Endothelial cell of umbilical vein (primary cell): ENCODE measurements around the gene STK11IP. TPM values are rescaled to one million over a fixed set of nuclear protein-coding genes. Genes with fewer than 3 reads are reported as not detected.

Source experiments
- BruUV-seq: library from RNA; stranded (reverse); fragments of 400-500 nt; replicated peaks from 2 replicates; lab custom pipeline; 2021; lab: Mats Ljungman, UMichigan
- CTCF ChIA-PET: fragments of 300-600, 350-600 bp; sonication (Branson Sonifier 250); formaldehyde crosslinking; loops from one replicate; lab custom pipeline; 2021; ENCODE audit warnings: antibody characterized with exemption, inconsistent platforms; lab: Charles Lee
- POLR2A ChIA-PET: fragments of 300-600, 350-600 bp; sonication (Branson Sonifier 250); formaldehyde crosslinking; loops from one replicate; lab custom pipeline; 2021; ENCODE audit warnings: antibody characterized with exemption, inconsistent platforms; lab: Charles Lee
- DNase-seq: peaks from one replicate; pipeline ENCODE4 v3.0.0-alpha.2; 2011; ENCODE audit warnings: low read depth, low spot score
- FAIRE-seq: peaks from 2 replicates; lab custom pipeline; 2011; peaks lifted over from hg19 to GRCh38; lab: Jason Lieb, UNC
- H2AFZ ChIP-seq: 2 replicates; pipeline ENCODE4 v1.6.0; 2012; ENCODE audit warnings: low read depth, low read length, control low read depth, inconsistent platforms
- H3K27ac ChIP-seq: 2 replicates; pipeline ENCODE4 v1.5.1; 2011; ENCODE audit warnings: low read depth, mild to moderate bottlenecking, control low read depth, low read length, moderate library complexity; ENCODE audit not compliant: insufficient read depth
- H3K27me3 ChIP-seq, 2 experiments: 2 replicates each; pipeline versions ENCODE4 v1.6.0 to v1.6.1; 2011; ENCODE audit warnings: low read length in 2 of 2, mixed read lengths in 1 of 2; ENCODE audit not compliant: control insufficient read depth in 2 of 2, insufficient read depth in 2 of 2
- H3K36me3 ChIP-seq, 2 experiments: 2 replicates in 1 of 2; 3 replicates in 1 of 2; pipeline ENCODE4 v1.5.1; 2011; ENCODE audit warnings: low read length in 2 of 2, mild to moderate bottlenecking in 1 of 2, moderate library complexity in 1 of 2; ENCODE audit not compliant: control insufficient read depth in 2 of 2, insufficient read depth in 2 of 2; ENCODE audit errors: extremely low read depth in 1 of 2
- H3K4me1 ChIP-seq: 3 replicates; pipeline ENCODE4 v1.5.1; 2011; ENCODE audit warnings: mild to moderate bottlenecking, low read length; ENCODE audit not compliant: control insufficient read depth, insufficient read depth; ENCODE audit errors: extremely low read depth
- H3K4me2 ChIP-seq: 2 replicates; pipeline ENCODE4 v1.6.1; 2011; ENCODE audit warnings: low read length, control low read depth, mixed read lengths; ENCODE audit not compliant: insufficient read depth
- H3K4me3 ChIP-seq, 3 experiments: fragments of 200-600 bp in 1 of 3; sonication (generic), shearing (Covaris generic) in 1 of 3; replicated peaks in 1 of 3; 2 replicates each; pipeline ENCODE4 v1.5.1; 2011 to 2016; ENCODE audit warnings: control low read depth in 3 of 3, low read length in 3 of 3, mild to moderate bottlenecking in 2 of 3, inconsistent platforms in 1 of 3, low read depth in 1 of 3, moderate library complexity in 1 of 3; ENCODE audit not compliant: insufficient read depth in 1 of 3
- H3K79me2 ChIP-seq: 2 replicates; pipeline ENCODE4 v1.6.0; 2012; ENCODE audit warnings: low read length, inconsistent platforms; ENCODE audit not compliant: control insufficient read depth, insufficient read depth
- H3K9ac ChIP-seq: replicated peaks from 2 replicates; pipeline ENCODE3; 2011; ENCODE audit warnings: low read length, control low read depth; ENCODE audit not compliant: insufficient read depth; ENCODE audit errors: extremely low read depth
- H3K9me1 ChIP-seq: replicated peaks from 3 replicates; pipeline ENCODE4 v1.6.0; 2011; ENCODE audit warnings: mild to moderate bottlenecking, low read length; ENCODE audit not compliant: control insufficient read depth, insufficient read depth; ENCODE audit errors: extremely low read depth
- H3K9me3 ChIP-seq: replicated peaks from 2 replicates; pipeline ENCODE4 v1.5.1; 2012; ENCODE audit warnings: low read length, inconsistent platforms; ENCODE audit not compliant: control insufficient read depth, insufficient read depth
- H4K20me1 ChIP-seq: replicated peaks from 2 replicates; pipeline ENCODE3; 2011; ENCODE audit warnings: mild to moderate bottlenecking, low read length; ENCODE audit not compliant: control insufficient read depth, insufficient read depth; ENCODE audit errors: extremely low read depth
- EZH2 ChIP-seq: IDR thresholded peaks from 2 replicates; pipeline ENCODE4 v1.6.1; 2012; ENCODE audit warnings: borderline replicate concordance, low read depth, mild to moderate bottlenecking, moderate library complexity, low read length, inconsistent platforms; ENCODE audit not compliant: severe bottlenecking
- FOS ChIP-seq: IDR thresholded peaks from 2 replicates; pipeline ENCODE4 v1.6.1; 2011; ENCODE audit warnings: mild to moderate bottlenecking, low read length, moderate library complexity, borderline replicate concordance; ENCODE audit not compliant: insufficient read depth
- GATA2 ChIP-seq: IDR thresholded peaks from 2 replicates; pipeline ENCODE4 v1.7.0; 2011; ENCODE audit warnings: low read depth, mild to moderate bottlenecking, moderate library complexity, mixed read lengths, low read length; ENCODE audit not compliant: insufficient read length, insufficient read depth
- JUN ChIP-seq: IDR thresholded peaks from 2 replicates; pipeline ENCODE4 v1.6.1; 2011; ENCODE audit warnings: borderline replicate concordance, low read depth; ENCODE audit not compliant: insufficient read length, insufficient read depth
- MYC ChIP-seq: IDR thresholded peaks from one replicate; pipeline ENCODE4 v1.6.1; 2011; ENCODE audit warnings: mild to moderate bottlenecking, low read depth, low read length
- POLR2A ChIP-seq: IDR thresholded peaks from 2 replicates; pipeline ENCODE4 v1.6.1; 2012; ENCODE audit warnings: low read depth, mild to moderate bottlenecking, control low read depth, low read length
- POLR2AphosphoS5 ChIP-seq: IDR thresholded peaks from 2 replicates; pipeline ENCODE4 v1.6.1; 2012; ENCODE audit warnings: low read depth, mild to moderate bottlenecking, control low read depth, low read length, moderate library complexity; ENCODE audit not compliant: insufficient read depth
- dilution Hi-C: fragments of 300-500 bp; cut with MboI; formaldehyde crosslinking; loops from one replicate; pipeline ENCODE4 v1.15.0; 2019; ENCODE audit warnings: low sequenced_read_pairs; ENCODE audit not compliant: extremely low pct_ligation_motif_present
- intact Hi-C: fragments of 100-400 bp; cut with micrococcal nuclease; formaldehyde crosslinking; loops from one replicate; pipeline ENCODE4 v1.10.0; 2022
- polyA plus RNA-seq, 4 experiments: library from polyadenylated mRNA; depleted of rRNA in 3 of 4; stranded (reverse) in 3 of 4; unstranded in 1 of 4; fragments of >200 nt; gene quantifications; 2 replicates each; pipeline versions ENCODE4 v1.2.1 to v1.2.3, GENCODE V29; 2011 to 2012; ENCODE audit warnings: missing spikeins in 1 of 4
- total RNA-seq: library from RNA; stranded (reverse); gene quantifications from 2 replicates; pipeline ENCODE4 v1.2.3, GENCODE V29; 2021
- TF ChIP-seq, protein P1 (sequence below): IDR thresholded peaks from 2 replicates; pipeline ENCODE4 v1.6.1; 2011; ENCODE audit not compliant: insufficient read depth, insufficient read length
- TF ChIP-seq, protein P2 (sequence below), 2 donors: IDR thresholded peaks; 1 replicate in 1 of 2; 2 replicates in 1 of 2; pipeline ENCODE4 v1.5.1; 2011; ENCODE audit warnings: low read length in 2 of 2, mild to moderate bottlenecking in 2 of 2, moderate library complexity in 2 of 2, control low read depth in 1 of 2, inconsistent platforms in 1 of 2, low read depth in 1 of 2; ENCODE audit not compliant: insufficient read depth in 1 of 2; ENCODE audit errors: extremely low read depth in 1 of 2

Gene STK11IP
- total and polyA plus RNA-seq, 2 donors (not counting 3 experiments of a cell fraction or from before 2014, with no cell fraction given): 17.7 to 19.2 TPM

DNA sequence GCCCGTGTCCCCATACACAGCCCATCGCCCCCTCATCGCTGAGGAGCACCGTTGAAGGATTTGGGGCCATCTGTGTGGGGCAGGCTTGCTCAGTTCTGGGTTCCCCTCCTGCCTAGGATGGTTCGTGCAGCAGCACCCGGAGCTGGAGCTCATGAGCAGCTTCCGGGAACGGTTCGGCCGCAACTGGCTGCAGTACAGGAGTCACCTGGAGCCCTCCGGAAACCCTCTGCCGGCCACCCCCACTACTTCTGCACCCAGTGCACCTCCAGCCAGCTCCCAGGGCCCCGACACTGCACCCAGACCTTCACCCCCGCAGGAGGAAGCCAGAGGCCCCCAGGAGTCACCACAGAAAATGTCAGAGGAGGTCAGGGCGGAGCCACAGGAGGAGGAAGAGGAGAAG lies 10.3 kb downstream of the STK11IP start:
- dilution Hi-C loops (no loop called here), intact Hi-C loops (no loop called here)
- POLR2A ChIA-PET: no interaction called here
- peaks cover 2 to 14% of the 10 kb centered on the region in 2 experiments for H3K36me3 ChIP-seq
- no peaks in the 10 kb centered on the region for H3K9me3 ChIP-seq
- H2AFZ ChIP-seq: no peak overlapping the region
- H3K4me2 ChIP-seq: no peak overlapping the region
- no peak for DNase-seq
- CTCF ChIA-PET: no interaction called here
- H4K20me1 ChIP-seq: no peaks in the 10 kb centered on the region
- TF ChIP-seq, protein P1, sequence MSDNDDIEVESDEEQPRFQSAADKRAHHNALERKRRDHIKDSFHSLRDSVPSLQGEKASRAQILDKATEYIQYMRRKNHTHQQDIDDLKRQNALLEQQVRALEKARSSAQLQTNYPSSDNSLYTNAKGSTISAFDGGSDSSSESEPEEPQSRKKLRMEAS: no peak
- TF ChIP-seq FOS: no peak
- TF ChIP-seq, protein P2, sequence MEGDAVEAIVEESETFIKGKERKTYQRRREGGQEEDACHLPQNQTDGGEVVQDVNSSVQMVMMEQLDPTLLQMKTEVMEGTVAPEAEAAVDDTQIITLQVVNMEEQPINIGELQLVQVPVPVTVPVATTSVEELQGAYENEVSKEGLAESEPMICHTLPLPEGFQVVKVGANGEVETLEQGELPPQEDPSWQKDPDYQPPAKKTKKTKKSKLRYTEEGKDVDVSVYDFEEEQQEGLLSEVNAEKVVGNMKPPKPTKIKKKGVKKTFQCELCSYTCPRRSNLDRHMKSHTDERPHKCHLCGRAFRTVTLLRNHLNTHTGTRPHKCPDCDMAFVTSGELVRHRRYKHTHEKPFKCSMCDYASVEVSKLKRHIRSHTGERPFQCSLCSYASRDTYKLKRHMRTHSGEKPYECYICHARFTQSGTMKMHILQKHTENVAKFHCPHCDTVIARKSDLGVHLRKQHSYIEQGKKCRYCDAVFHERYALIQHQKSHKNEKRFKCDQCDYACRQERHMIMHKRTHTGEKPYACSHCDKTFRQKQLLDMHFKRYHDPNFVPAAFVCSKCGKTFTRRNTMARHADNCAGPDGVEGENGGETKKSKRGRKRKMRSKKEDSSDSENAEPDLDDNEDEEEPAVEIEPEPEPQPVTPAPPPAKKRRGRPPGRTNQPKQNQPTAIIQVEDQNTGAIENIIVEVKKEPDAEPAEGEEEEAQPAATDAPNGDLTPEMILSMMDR (IDR thresholded peaks at IDR 0.05; ENCODE audit: extremely low read depth in 1 of 2, insufficient read depth in 1 of 2, low read depth in 1 of 2, low read length in 2 of 2): no peak
- no peak for TF ChIP-seq JUN
- TF ChIP-seq POLR2AphosphoS5: no peak
- no peak for TF ChIP-seq GATA2
- TF ChIP-seq MYC: no peak
- TF ChIP-seq POLR2A: no peak
- TF ChIP-seq EZH2: no peak
- no peaks in the 10 kb centered on the region for H3K9me1 ChIP-seq
- BruUV-seq: no TSS peak
- H3K27ac ChIP-seq: no peak overlapping the region
- H3K9ac ChIP-seq: no peak overlapping the region
- no peaks in the 10 kb centered on the region for H3K27me3 ChIP-seq
- no peaks in the 10 kb centered on the region for H3K79me2 ChIP-seq
- no peak overlapping the region for H3K4me3 ChIP-seq
- no peaks in the 10 kb centered on the region for H3K4me1 ChIP-seq
- FAIRE-seq: no peak
